IMR-90 (cell line): ENCODE measurements around the gene HMGB3.

Experiments used
- BHLHE40 ChIP-seq: fragments of 150-350 bp; IDR thresholded peaks from 2 replicates; pipeline ENCODE4 v1.6.1; 2016; ENCODE audit warnings: mild to moderate bottlenecking, low read depth, low read length
- CEBPB ChIP-seq: IDR thresholded peaks from 2 replicates; pipeline ENCODE4 v1.6.1; 2012; ENCODE audit warnings: low read depth, low read length, improper control_type of control experiment
- CTCF ChIP-seq: conservative IDR thresholded peaks from 2 replicates; pipeline ENCODE4 v1.5.1; 2012; ENCODE audit warnings: mild to moderate bottlenecking, low read depth, low read length, improper control_type of control experiment

- TF ChIP-seq BHLHE40 = no peak
- TF ChIP-seq CTCF = no peak
- TF ChIP-seq CEBPB = no peak
These were observed 1.2 kb downstream of the HMGB3 start for GRCh38 chrX:150984169-150984824.
